Endometrial microvascular endothelial cells (primary cell): Measurements from ENCODE around the gene MSGN1. TPM values are rescaled to one million over a fixed set of nuclear protein-coding genes. Genes with fewer than 3 reads are reported as not detected.
"Not testable (repeated sequence)": the region's sequence is repeated elsewhere in the genome, so short reads cannot be mapped to it uniquely, and the experiment has no call there.

Experiments
- in situ Hi-C: cut with HindIII; loops from 2 replicates; pipeline ENCODE4 v1.10.0; 2017; ENCODE audit warnings: low sequenced_read_pairs, low pct_unique_long_range_greater_than_20kb; ENCODE audit errors: inconsistent ontology term
- total RNA-seq: library from RNA; depleted of rRNA; stranded (reverse); fragments of >200 nt; gene quantifications from one replicate; pipeline ENCODE4 v1.2.3, GENCODE V29; 2015; ENCODE audit errors: inconsistent ontology term

The MSGN1 gene
- total RNA-seq, 1 donor from 2014 or later = not detected

- in situ Hi-C loops = no loop called here
These were observed 12.8 kb upstream of the MSGN1 start for GRCh38 chr2:17803497-17803896.

DNA sequence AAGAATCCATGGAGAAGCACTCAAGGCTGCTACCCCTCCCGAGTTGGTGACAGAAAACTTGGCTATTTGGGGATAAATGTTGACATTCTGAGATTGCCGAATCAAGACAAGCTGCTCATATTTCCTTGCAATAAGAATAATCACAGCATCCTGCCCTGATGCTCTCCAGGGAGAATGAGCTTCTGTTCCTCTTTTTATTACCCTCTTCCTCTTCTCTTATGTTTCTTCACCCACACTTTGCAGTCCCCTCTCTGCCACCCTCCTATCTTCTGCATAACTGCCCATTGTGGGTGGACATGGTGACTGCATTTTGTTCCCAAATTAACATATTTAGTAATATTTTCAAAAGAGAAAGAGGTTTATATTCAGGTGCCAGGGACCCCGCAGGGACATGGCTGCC, 11.9 kb upstream of the MSGN1 start:
- in situ Hi-C loops = no loop called here

GRCh38 chr2:17805166-17805565, 11.1 kb upstream of the MSGN1 start:
- in situ Hi-C loops = no loop called here

GRCh38 chr2:17805717-17806363, 10.4 kb upstream of the MSGN1 start:
- in situ Hi-C loops = no loop called here

DNA sequence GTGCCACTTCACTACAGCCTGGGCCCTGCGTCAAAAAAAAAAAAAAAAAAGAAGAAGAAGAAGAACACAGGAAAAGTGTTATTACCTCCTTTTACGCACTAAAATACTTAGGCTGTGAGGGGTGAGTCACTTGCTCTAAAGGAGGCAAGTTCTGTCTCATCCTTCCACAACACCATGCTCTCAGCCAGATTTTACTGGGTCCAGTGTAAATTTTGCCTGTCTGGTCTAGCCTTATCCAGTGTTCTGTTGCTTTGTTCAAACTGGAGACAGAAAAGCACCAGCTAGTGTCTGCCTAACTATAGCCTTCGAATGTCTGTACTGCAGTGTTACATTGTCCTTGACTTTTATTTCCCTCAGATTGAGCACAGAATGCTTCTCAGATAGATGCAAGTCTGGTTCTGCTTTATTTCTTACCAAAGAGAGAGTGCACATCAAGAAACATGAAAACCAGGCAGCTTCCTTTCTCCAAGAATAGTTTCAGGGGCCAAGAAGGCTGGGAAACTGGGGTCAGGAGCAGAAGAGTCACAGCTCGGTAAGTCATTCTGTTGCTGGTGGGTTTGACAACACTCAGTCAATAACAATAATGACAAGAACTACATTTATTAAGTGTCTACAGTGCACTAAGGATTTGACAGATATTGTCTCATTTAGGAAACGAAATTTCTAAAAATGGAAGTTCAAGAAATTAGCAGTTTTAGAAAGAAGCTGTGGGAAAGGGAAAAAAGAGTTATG, 3.1 kb upstream of the MSGN1 start:
- in situ Hi-C loops = no loop called here

DNA sequence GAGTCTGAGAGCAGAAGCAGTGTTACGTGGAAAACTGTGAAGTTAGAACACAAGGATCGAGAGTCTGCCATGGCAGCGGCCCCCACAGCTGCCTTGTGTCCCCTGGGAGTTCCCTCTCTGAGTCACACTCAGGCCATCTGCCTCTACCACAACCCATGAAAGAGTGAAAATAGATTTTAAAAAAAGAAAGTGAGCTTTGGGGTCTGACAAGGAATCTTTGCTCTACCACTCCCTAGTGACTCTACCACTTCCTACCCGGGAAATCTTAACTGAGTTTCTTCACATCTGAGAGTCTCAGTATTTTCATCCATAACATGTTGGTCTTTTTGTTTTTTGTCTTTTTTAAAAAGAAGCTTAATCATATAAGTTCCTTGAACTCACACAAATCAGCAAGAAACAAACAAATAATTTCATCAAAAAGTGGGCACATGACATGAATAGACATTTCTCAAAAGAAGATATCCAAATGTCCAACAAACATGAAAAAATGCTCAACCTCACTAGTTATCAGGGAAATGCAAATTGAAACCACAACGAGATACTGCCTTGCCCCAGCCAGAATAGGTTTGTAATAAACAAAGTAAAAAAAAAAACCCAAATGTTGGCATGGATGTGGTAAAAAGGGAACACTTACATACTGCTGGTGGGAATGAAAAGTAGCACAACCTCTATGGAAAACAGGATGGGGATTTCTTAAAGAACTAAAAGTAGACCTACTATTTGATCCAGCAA, 2.4 kb upstream of the MSGN1 start:
- in situ Hi-C loops = no loop called here

- in situ Hi-C loops = no loop called here
These were observed 1.7 kb upstream of the MSGN1 start for GRCh38 chr2:17814601-17815000.

GRCh38 chr2:17815468-17816184, 634 bp upstream of the MSGN1 start:
- in situ Hi-C loops = no loop called here

GRCh38 chr2:17818235-17818815, 2.1 kb downstream of the MSGN1 start:
- in situ Hi-C loops = no loop called here

GRCh38 chr2:17821080-17821479, 4.8 kb downstream of the MSGN1 start:
- in situ Hi-C loops = no loop called here

DNA sequence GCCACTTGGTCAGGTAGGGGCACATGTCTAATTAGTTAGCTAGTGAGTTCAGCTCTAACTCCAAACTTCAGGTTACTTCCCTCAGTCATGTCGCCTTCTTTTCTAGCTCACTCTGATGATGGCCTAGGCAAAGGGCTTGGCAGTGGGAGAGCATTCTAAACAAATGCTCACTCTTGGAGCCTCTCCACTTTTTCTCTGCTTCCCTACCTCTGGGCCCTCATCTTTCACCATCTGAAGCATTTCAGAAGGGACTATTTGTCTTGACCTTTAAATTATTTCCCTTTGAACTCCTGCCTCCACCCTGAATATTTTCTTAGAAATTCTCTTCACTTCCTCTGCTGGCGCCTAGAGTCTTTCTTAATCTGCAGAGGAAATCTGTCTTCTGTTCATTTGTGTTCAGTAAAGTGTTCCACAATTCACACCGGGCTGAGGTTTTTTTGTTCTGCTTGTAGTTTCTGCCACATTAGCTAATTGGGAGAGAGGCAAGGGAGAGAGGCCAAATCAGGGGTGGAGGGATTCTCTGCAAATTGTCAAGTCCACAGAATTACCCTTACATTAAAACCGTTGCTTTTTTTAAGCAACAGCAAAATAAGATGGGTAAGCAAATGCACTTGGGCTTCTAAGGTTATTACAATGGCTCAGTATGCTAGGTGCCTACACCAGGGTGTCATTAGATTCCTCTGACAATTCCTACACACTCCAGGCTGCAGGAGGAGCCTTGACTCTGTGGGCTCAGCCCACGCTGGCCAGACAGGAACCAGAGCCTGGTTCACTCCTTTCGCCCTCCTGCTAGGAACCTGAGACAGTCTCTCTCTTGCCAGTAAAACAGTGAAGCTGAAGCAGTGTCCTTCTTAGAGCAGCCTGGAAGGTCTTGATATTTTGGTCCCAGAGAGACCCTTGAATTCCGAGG, 5.5 kb downstream of the MSGN1 start:
- in situ Hi-C loops = no loop called here

DNA sequence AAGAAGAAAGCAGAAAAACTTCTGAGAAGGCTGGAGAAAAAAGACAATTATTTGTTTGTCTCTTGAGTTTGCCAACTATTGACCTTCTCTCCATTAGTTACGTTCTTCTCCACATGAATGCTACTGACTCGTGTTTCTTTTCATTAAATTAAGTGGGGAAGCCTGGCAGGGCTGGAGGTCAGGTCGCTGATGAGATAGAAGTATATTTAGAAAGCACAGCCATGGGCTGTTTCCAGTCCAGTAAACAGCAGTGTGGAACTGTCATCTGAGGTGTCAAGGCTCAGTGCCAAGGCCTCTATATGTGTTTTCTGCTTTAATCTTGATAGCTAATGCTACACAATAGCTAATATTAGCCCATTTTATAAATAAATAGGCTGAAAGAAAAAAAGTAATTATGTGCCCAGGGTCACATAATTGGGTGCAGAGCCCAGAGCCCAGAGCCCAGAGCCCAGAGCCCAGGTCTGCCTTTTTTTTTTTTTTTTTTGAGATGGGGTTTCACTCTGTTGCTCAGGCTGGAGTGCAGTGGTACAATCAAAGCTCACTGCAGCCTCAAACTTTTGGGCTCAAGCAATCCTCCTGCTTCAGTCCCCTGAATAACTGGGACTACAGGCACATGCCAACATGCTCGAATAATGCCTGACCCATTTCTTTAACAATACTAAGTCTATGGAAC, 6.3 kb downstream of the MSGN1 start:
- in situ Hi-C loops = no loop called here

DNA sequence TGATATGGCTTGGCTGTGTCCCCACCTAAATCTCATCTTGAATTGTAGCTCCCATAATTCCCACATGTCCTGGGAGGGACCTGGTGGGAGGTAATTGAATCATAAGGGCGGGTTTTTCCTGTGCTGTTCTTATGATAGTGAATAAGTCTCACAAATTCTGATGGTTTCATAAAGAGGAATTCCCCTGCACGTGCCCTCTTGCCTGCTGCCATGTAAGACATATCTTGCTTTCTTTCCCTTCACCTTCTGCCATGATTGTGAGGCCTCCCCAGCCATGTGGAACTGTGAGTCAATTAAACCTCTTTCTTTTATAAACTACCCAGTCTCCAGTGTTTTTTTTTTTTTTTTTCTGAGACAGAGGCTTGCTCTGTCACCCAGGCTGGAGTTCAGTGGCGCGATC, 7.4 kb downstream of the MSGN1 start:
- in situ Hi-C loops = not testable (repeated sequence)

DNA sequence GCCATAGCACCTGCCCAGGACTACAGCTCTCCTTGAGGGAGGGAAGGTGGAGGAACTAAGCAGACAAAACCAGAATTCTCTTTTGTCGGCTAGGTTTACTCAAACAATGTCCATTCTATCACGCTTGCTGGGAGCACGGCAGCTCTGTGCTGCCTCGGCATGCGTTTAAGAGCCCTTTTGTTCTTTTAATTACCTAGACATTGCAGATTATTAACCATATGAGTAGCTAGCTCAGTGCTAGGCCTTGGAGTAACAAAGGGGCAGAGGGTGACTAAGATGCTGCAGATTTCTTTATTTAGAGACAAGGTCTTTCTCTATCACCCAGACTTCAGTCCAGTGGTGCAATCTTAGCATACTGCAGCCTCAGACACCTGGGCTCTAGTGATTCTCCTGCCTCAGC, 11.1 kb downstream of the MSGN1 start:
- in situ Hi-C loops = no loop called here

DNA sequence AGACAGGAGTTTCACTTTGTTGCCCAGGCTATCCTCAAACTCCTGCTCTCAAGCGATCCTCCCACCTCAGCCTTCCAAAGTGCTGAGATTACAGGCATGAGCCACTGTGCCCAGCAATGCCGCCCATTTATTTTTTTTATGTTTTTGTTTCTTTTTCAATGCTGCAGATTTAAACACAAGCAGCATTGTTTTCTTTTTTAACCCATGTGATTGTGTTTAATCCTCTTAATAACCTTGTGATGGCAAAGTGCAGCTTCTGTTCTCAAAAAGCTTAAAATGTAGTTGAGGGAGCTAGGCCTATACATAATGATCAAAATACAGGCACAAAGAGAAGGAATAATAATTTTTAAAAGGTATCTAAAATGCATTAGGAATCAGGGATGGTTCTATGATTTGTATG, 11.5 kb downstream of the MSGN1 start:
- in situ Hi-C loops = no loop called here

GRCh38 chr2:17830053-17831034, 14.1 kb downstream of the MSGN1 start:
- in situ Hi-C loops = no loop called here

- in situ Hi-C loops = no loop called here
These were observed 19.3 kb downstream of the MSGN1 start for GRCh38 chr2:17835516-17835915.
